HEK293 (cell line): ENCODE measurements around the gene SFXN2.

Experiments
- EGR2 ChIP-seq: fragments of 450-650 bp; formaldehyde crosslinking; IDR thresholded peaks from 2 replicates; pipeline ENCODE4 v1.5.1; 2016; ENCODE audit warnings: low read depth, missing biosample characterization, missing genetic modification characterization
- FEZF1 ChIP-seq: fragments of 450-650 bp; formaldehyde crosslinking; IDR thresholded peaks from 2 replicates; pipeline ENCODE4 v1.5.1; 2016; ENCODE audit warnings: missing biosample characterization, missing genetic modification characterization
- HOXA7 ChIP-seq: sonication (generic); formaldehyde crosslinking; IDR thresholded peaks from 2 replicates; pipeline ENCODE4 v1.8.1; 2022; ENCODE audit warnings: missing genetic modification reagents, borderline replicate concordance
- KLF7 ChIP-seq: fragments of 450-650 bp; formaldehyde crosslinking; IDR thresholded peaks from 2 replicates; pipeline ENCODE4 v1.5.1; 2016; ENCODE audit warnings: missing biosample characterization, missing genetic modification characterization, borderline replicate concordance
- RBAK ChIP-seq: fragments of 450-650 bp; formaldehyde crosslinking; IDR thresholded peaks from 2 replicates; pipeline ENCODE4 v1.5.1; 2016; ENCODE audit warnings: missing biosample characterization, missing genetic modification characterization
- TRIM28 ChIP-seq: IDR thresholded peaks from 2 replicates; pipeline ENCODE4 v1.6.1; 2011; ENCODE audit warnings: low read length, control low read depth, borderline replicate concordance
- YY2 ChIP-seq: fragments of 450-650 bp; formaldehyde crosslinking; IDR thresholded peaks from 2 replicates; pipeline ENCODE4 v1.5.1; 2016; ENCODE audit warnings: missing biosample characterization, missing genetic modification characterization
- ZBTB20 ChIP-seq: fragments of 450-650 bp; formaldehyde crosslinking; IDR thresholded peaks from 2 replicates; pipeline ENCODE4 v1.5.1; 2016; ENCODE audit warnings: missing biosample characterization, missing genetic modification characterization
- ZBTB21 ChIP-seq: fragments of 450-650 bp; formaldehyde crosslinking; IDR thresholded peaks from 2 replicates; pipeline ENCODE4 v1.5.1; 2017; ENCODE audit warnings: missing biosample characterization, missing genetic modification characterization
- ZBTB7A ChIP-seq: fragments of 450-650 bp; formaldehyde crosslinking; IDR thresholded peaks from 2 replicates; pipeline ENCODE4 v1.5.1; 2016; ENCODE audit warnings: low read depth, missing biosample characterization, missing genetic modification characterization
- ZFP41 ChIP-seq: fragments of 450-650 bp; formaldehyde crosslinking; IDR thresholded peaks from 2 replicates; pipeline ENCODE4 v1.5.1; 2016; ENCODE audit warnings: missing biosample characterization, missing genetic modification characterization, borderline replicate concordance
- ZFP69B ChIP-seq: fragments of 450-650 bp; formaldehyde crosslinking; IDR thresholded peaks from 2 replicates; pipeline ENCODE4 v1.5.1; 2016; ENCODE audit warnings: missing biosample characterization, missing genetic modification characterization
- ZIC2 ChIP-seq: fragments of 450-650 bp; formaldehyde crosslinking; IDR thresholded peaks from 2 replicates; pipeline ENCODE4 v1.5.1; 2016; ENCODE audit warnings: missing biosample characterization, missing genetic modification characterization
- ZNF133 ChIP-seq: fragments of 450-650 bp; formaldehyde crosslinking; IDR thresholded peaks from 2 replicates; pipeline ENCODE4 v1.5.1; 2016; ENCODE audit warnings: missing biosample characterization, missing genetic modification characterization
- ZNF146 ChIP-seq: fragments of 450-650 bp; formaldehyde crosslinking; IDR thresholded peaks from 2 replicates; pipeline ENCODE4 v1.5.1; 2016; ENCODE audit warnings: missing biosample characterization, missing genetic modification characterization
- ZNF214 ChIP-seq: fragments of 450-650 bp; formaldehyde crosslinking; IDR thresholded peaks from 2 replicates; pipeline ENCODE4 v1.5.1; 2017; ENCODE audit warnings: missing biosample characterization, mild to moderate bottlenecking, missing genetic modification characterization, borderline replicate concordance
- ZNF341 ChIP-seq: fragments of 450-650 bp; formaldehyde crosslinking; IDR thresholded peaks from 2 replicates; pipeline ENCODE4; 2016; ENCODE audit warnings: low read depth, missing biosample characterization, missing genetic modification characterization
- ZNF404 ChIP-seq: fragments of 450-650 bp; formaldehyde crosslinking; IDR thresholded peaks from 2 replicates; pipeline ENCODE4 v1.5.1; 2017; ENCODE audit warnings: missing biosample characterization, missing genetic modification characterization
- ZNF48 ChIP-seq: fragments of 450-650 bp; formaldehyde crosslinking; IDR thresholded peaks from 2 replicates; pipeline ENCODE4 v1.5.1; 2016; ENCODE audit warnings: missing biosample characterization, missing genetic modification characterization
- ZNF555 ChIP-seq: fragments of 450-650 bp; formaldehyde crosslinking; conservative IDR thresholded peaks from 2 replicates; pipeline ENCODE4 v1.5.1; 2017; ENCODE audit warnings: missing biosample characterization, mild to moderate bottlenecking, missing genetic modification characterization, inconsistent platforms
- ZNF585B ChIP-seq: fragments of 450-650 bp; formaldehyde crosslinking; IDR thresholded peaks from 2 replicates; pipeline ENCODE4 v1.5.1; 2016; ENCODE audit warnings: missing biosample characterization, missing genetic modification characterization
- ZNF610 ChIP-seq: fragments of 450-650 bp; formaldehyde crosslinking; IDR thresholded peaks from 2 replicates; pipeline ENCODE4 v1.5.1; 2016; ENCODE audit warnings: missing biosample characterization, missing genetic modification characterization, borderline replicate concordance
- ZNF677 ChIP-seq: fragments of 450-650 bp; IDR thresholded peaks from 2 replicates; pipeline ENCODE4 v1.5.0; 2018; ENCODE audit warnings: missing biosample characterization, mild to moderate bottlenecking, missing genetic modification characterization, moderate library complexity
- ZNF776 ChIP-seq: fragments of 450-650 bp; formaldehyde crosslinking; IDR thresholded peaks from 2 replicates; pipeline ENCODE4 v1.5.0; 2017; ENCODE audit warnings: missing biosample characterization, missing genetic modification characterization, borderline replicate concordance
- TF ChIP-seq, protein P1 (sequence below): fragments of 450-650 bp; formaldehyde crosslinking; IDR thresholded peaks from 2 replicates; pipeline ENCODE4 v1.5.1; 2016; ENCODE audit warnings: missing biosample characterization, missing genetic modification characterization
- TF ChIP-seq, protein P2 (sequence below): fragments of 450-650 bp; formaldehyde crosslinking; IDR thresholded peaks from 2 replicates; pipeline ENCODE4 v1.5.1; 2016; ENCODE audit warnings: missing biosample characterization, missing genetic modification characterization
- TF ChIP-seq, protein P3 (sequence below): fragments of 450-650 bp; formaldehyde crosslinking; IDR thresholded peaks from 2 replicates; pipeline ENCODE4 v1.5.1; 2016; ENCODE audit warnings: missing biosample characterization, missing genetic modification characterization
- TF ChIP-seq, protein P4 (sequence below): fragments of 450-650 bp; formaldehyde crosslinking; IDR thresholded peaks from 2 replicates; pipeline ENCODE4 v1.5.1; 2016; ENCODE audit warnings: missing biosample characterization, missing genetic modification characterization
- TF ChIP-seq, protein P5 (sequence below): fragments of 450-650 bp; formaldehyde crosslinking; IDR thresholded peaks from 2 replicates; pipeline ENCODE4 v1.5.1; 2017; ENCODE audit warnings: missing biosample characterization, missing genetic modification characterization
- TF ChIP-seq, protein P6 (sequence below): fragments of 450-650 bp; IDR thresholded peaks from 2 replicates; pipeline ENCODE4 v1.5.1; 2018; ENCODE audit warnings: missing biosample characterization, mild to moderate bottlenecking, missing genetic modification characterization

SFXN2 gene

DNA sequence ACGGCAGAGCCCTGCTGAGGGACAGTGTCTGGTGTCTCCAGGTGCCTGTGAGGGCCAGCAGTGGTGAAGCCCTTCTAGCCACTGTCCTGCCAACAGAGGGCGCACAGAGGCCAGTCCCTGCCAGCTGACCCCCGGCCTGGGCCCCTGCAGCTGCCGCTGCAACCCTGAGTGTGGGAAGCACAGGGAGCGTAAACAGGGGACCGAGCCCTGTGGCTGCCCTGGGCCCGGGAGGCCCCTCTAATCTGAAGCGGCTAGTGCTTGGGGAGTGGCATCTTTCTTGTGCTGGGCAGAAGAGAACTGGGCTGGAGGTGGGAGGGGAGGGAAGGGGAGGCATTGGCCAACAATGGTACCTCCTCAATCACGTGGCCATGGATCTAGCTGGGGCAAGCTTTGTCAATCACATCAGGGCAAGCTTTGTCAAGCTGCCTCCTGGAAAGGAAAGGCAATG is 35.6 kb upstream of the SFXN2 start (continued):
- TF ChIP-seq ZNF341 (tag by site-specific recombination), result 0 out of 2 replicates have a peak, but pooled peaks have one; percentile 47
- no peak for TF ChIP-seq KLF7
- TF ChIP-seq ZIC2, result peak; percentile 76
- no peak for TF ChIP-seq ZNF214 (tag by site-specific recombination)
- no peak for TF ChIP-seq ZNF133 (tag by site-specific recombination)
- no peak for TF ChIP-seq ZBTB21 (tag by site-specific recombination)
- no peak for TF ChIP-seq ZNF677 (tag by site-specific recombination)
- TF ChIP-seq ZNF146 (tag by site-specific recombination), result no peak
- no peak for TF ChIP-seq TRIM28
- TF ChIP-seq RBAK, result no peak
- no peak for TF ChIP-seq EGR2 (tag by site-specific recombination)
- peak; percentile 81; the same call in 1 of the 2 replicates for TF ChIP-seq ZBTB20
- no peak for TF ChIP-seq ZNF48 (tag by site-specific recombination)
- TF ChIP-seq ZFP69B, result peak; percentile 68; the same call in 1 of the 2 replicates
- no peak for TF ChIP-seq ZNF404 (tag by site-specific recombination)
- TF ChIP-seq, protein P1, sequence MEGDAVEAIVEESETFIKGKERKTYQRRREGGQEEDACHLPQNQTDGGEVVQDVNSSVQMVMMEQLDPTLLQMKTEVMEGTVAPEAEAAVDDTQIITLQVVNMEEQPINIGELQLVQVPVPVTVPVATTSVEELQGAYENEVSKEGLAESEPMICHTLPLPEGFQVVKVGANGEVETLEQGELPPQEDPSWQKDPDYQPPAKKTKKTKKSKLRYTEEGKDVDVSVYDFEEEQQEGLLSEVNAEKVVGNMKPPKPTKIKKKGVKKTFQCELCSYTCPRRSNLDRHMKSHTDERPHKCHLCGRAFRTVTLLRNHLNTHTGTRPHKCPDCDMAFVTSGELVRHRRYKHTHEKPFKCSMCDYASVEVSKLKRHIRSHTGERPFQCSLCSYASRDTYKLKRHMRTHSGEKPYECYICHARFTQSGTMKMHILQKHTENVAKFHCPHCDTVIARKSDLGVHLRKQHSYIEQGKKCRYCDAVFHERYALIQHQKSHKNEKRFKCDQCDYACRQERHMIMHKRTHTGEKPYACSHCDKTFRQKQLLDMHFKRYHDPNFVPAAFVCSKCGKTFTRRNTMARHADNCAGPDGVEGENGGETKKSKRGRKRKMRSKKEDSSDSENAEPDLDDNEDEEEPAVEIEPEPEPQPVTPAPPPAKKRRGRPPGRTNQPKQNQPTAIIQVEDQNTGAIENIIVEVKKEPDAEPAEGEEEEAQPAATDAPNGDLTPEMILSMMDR (tag by site-specific recombination), result peak; percentile 87
- TF ChIP-seq, protein P2, sequence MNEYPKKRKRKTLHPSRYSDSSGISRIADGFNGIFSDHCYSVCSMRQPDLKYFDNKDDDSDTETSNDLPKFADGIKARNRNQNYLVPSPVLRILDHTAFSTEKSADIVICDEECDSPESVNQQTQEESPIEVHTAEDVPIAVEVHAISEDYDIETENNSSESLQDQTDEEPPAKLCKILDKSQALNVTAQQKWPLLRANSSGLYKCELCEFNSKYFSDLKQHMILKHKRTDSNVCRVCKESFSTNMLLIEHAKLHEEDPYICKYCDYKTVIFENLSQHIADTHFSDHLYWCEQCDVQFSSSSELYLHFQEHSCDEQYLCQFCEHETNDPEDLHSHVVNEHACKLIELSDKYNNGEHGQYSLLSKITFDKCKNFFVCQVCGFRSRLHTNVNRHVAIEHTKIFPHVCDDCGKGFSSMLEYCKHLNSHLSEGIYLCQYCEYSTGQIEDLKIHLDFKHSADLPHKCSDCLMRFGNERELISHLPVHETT (tag by site-specific recombination), result no peak
- TF ChIP-seq, protein P3, sequence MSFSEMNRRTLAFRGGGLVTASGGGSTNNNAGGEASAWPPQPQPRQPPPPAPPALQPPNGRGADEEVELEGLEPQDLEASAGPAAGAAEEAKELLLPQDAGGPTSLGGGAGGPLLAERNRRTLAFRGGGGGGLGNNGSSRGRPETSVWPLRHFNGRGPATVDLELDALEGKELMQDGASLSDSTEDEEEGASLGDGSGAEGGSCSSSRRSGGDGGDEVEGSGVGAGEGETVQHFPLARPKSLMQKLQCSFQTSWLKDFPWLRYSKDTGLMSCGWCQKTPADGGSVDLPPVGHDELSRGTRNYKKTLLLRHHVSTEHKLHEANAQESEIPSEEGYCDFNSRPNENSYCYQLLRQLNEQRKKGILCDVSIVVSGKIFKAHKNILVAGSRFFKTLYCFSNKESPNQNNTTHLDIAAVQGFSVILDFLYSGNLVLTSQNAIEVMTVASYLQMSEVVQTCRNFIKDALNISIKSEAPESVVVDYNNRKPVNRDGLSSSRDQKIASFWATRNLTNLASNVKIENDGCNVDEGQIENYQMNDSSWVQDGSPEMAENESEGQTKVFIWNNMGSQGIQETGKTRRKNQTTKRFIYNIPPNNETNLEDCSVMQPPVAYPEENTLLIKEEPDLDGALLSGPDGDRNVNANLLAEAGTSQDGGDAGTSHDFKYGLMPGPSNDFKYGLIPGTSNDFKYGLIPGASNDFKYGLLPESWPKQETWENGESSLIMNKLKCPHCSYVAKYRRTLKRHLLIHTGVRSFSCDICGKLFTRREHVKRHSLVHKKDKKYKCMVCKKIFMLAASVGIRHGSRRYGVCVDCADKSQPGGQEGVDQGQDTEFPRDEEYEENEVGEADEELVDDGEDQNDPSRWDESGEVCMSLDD, result no peak
- TF ChIP-seq FEZF1, result no peak
- TF ChIP-seq HOXA7, result no peak
- TF ChIP-seq ZBTB7A (tag by site-specific recombination), result no peak
- TF ChIP-seq, protein P4, sequence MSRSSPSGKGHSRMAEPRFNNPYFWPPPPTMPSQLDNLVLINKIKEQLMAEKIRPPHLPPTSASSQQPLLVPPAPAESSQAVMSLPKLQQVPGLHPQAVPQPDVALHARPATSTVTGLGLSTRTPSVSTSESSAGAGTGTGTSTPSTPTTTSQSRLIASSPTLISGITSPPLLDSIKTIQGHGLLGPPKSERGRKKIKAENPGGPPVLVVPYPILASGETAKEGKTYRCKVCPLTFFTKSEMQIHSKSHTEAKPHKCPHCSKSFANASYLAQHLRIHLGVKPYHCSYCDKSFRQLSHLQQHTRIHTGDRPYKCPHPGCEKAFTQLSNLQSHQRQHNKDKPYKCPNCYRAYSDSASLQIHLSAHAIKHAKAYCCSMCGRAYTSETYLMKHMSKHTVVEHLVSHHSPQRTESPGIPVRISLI (tag by site-specific recombination), result no peak
- TF ChIP-seq ZNF555 (tag by site-specific recombination), result no peak
- TF ChIP-seq ZFP41, result no peak
- no peak for TF ChIP-seq YY2 (tag by site-specific recombination)
- TF ChIP-seq, protein P5, sequence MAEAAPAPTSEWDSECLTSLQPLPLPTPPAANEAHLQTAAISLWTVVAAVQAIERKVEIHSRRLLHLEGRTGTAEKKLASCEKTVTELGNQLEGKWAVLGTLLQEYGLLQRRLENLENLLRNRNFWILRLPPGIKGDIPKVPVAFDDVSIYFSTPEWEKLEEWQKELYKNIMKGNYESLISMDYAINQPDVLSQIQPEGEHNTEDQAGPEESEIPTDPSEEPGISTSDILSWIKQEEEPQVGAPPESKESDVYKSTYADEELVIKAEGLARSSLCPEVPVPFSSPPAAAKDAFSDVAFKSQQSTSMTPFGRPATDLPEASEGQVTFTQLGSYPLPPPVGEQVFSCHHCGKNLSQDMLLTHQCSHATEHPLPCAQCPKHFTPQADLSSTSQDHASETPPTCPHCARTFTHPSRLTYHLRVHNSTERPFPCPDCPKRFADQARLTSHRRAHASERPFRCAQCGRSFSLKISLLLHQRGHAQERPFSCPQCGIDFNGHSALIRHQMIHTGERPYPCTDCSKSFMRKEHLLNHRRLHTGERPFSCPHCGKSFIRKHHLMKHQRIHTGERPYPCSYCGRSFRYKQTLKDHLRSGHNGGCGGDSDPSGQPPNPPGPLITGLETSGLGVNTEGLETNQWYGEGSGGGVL (tag by site-specific recombination), result no peak
- TF ChIP-seq, protein P6, sequence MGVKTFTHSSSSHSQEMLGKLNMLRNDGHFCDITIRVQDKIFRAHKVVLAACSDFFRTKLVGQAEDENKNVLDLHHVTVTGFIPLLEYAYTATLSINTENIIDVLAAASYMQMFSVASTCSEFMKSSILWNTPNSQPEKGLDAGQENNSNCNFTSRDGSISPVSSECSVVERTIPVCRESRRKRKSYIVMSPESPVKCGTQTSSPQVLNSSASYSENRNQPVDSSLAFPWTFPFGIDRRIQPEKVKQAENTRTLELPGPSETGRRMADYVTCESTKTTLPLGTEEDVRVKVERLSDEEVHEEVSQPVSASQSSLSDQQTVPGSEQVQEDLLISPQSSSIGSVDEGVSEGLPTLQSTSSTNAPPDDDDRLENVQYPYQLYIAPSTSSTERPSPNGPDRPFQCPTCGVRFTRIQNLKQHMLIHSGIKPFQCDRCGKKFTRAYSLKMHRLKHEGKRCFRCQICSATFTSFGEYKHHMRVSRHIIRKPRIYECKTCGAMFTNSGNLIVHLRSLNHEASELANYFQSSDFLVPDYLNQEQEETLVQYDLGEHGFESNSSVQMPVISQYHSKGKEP, result peak; percentile 82
- no peak for TF ChIP-seq ZNF610
- no peak for TF ChIP-seq ZNF585B (tag by site-specific recombination)
- no peak for TF ChIP-seq ZNF776
